Muscle layer of colon (tissue), 2 donors: ENCODE measurements around the gene TMEM259.

Experiments
- H3K27ac ChIP-seq: one replicate; pipeline ENCODE4 v1.7.0; 2013; ENCODE audit warnings: low read depth, mild to moderate bottlenecking, low read length, moderate library complexity
- H3K27me3 ChIP-seq, 2 donors: one replicate each; pipeline ENCODE4 v1.7.0; 2013; ENCODE audit warnings: low read length in 2 of 2, mild to moderate bottlenecking in 2 of 2; ENCODE audit not compliant: insufficient read depth in 2 of 2, control insufficient read depth in 1 of 2
- H3K36me3 ChIP-seq: one replicate; pipeline ENCODE4 v1.7.0; 2013; ENCODE audit warnings: mild to moderate bottlenecking, low read length; ENCODE audit not compliant: insufficient read depth
- H3K4me1 ChIP-seq: one replicate; pipeline ENCODE4 v1.7.0; 2013; ENCODE audit warnings: mild to moderate bottlenecking, low read length; ENCODE audit not compliant: insufficient read depth
- H3K4me3 ChIP-seq, 2 donors: one replicate each; pipeline ENCODE4 v1.7.0; 2013; ENCODE audit warnings: low read length in 2 of 2, low read depth in 1 of 2, mild to moderate bottlenecking in 1 of 2, moderate library complexity in 1 of 2
- H3K9ac ChIP-seq: one replicate; pipeline ENCODE4 v1.7.0; 2013; ENCODE audit warnings: low read length
- H3K9me3 ChIP-seq: one replicate; pipeline ENCODE4 v1.7.0; 2013; ENCODE audit warnings: mild to moderate bottlenecking, low read length
- donor health status: abdominal sarcoma.
- donor health status: Adenocarcinoma of cecum.

Gene TMEM259

DNA sequence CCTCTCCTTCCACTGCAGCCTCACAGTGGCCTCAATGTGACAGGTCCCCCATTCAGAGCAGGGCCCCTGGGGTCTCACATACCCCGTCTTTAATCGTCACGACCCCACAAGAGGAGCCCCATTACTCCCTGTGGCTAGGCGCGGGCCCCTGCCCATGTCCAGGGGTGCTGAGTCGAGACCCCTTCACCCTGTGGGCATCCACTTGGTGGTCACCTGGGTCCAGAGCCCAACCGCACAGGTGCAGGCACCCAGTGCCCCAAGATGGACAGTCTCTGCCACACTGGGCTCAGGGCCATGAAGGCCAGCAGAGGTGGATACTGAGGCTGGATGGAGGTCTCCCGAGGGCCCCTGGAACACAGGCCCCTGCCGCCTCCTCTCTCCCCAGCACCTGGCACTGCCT is 3.0 kb downstream of the TMEM259 start:
- H3K4me1 ChIP-seq, result peaks cover 43% of the 10 kb centered on the region
- H3K9ac ChIP-seq, result no peak overlapping the region
- no peaks in the 10 kb centered on the region for H3K9me3 ChIP-seq
- H3K36me3 ChIP-seq, result peaks cover 9% of the 10 kb centered on the region
- no peak overlapping the region for H3K27ac ChIP-seq
- no peaks in the 10 kb centered on the region for H3K27me3 ChIP-seq
- H3K4me3 ChIP-seq, result peak overlapping the region in 1 of 2 donors; percentile 27

DNA sequence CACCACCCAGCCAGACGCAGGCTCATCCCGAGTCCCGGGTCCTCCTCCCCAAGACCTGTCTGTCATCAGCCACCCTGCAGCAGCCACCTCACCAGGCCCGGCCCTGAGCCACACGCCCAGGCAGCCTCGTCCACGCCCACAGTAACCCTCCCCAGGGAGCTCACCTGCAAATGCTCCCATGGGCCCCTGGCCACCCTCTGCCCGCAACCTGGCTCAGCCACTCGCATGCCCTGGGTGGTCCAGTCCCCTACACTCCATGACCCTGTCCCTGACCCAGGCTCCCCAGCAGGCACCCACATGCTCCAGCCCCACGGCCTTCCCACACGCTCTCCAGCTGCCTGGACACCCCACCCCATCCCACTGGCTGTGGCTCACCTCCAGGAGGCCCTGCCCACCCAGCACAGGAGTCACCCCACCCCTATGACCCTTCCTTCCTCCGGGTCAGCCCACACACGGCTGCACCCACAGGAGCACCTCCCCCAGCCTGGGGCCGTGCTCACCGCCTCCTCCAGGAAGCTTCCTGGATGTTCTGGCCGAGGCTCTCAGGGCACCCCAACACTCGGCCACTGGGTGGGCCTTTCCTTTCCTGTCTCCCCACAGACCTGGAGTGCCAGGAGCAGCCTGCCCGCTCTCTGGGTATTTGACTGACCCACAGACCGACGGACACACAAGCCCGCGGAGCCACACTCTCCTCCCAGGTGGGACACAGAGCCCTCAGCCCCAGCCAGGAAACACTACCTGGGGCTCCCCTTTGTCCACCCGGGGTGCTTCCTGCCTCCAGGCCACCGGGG is 3.6 kb downstream of the TMEM259 start:
- Histone ChIP-seq H3K9me3 (no peaks in the 10 kb centered on the region), H3K27me3 (no peaks in the 10 kb centered on the region), H3K27ac (no peak overlapping the region), H3K4me1 (peaks cover 43% of the 10 kb centered on the region), H3K4me3 (peak overlapping the region in 1 of 2 donors; percentile 27), H3K9ac (no peak overlapping the region), H3K36me3 (peaks cover 10% of the 10 kb centered on the region)

DNA sequence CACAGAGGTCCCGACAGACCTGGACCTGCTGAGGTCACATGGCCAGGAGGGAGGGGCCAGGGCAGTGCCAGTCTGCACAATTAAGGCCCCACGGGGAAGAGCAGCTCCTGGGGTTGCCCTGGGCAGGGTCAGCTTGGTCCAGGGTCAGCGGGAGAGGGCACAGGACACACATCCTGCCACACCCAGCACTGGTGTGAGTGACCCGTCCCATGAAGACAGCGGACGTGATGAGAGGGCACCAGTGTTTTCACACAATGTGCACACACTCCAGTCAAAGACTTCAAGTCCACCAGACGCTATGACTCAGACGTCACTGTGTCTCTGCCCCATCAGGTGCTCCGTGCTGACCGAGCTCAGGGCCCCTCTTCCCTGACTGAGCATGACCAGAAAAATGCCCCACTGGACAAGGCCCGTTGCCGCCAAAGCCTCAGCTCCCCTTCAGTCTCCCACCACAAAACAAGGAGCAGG is 4.2 kb downstream of the TMEM259 start:
- Histone ChIP-seq H3K9ac (no peak overlapping the region), H3K36me3 (peaks cover 10% of the 10 kb centered on the region), H3K4me1 (peaks cover 43% of the 10 kb centered on the region), H3K27me3 (no peaks in the 10 kb centered on the region), H3K27ac (no peak overlapping the region), H3K4me3 (peak overlapping the region in 1 of 2 donors; percentile 27), H3K9me3 (no peaks in the 10 kb centered on the region)

DNA sequence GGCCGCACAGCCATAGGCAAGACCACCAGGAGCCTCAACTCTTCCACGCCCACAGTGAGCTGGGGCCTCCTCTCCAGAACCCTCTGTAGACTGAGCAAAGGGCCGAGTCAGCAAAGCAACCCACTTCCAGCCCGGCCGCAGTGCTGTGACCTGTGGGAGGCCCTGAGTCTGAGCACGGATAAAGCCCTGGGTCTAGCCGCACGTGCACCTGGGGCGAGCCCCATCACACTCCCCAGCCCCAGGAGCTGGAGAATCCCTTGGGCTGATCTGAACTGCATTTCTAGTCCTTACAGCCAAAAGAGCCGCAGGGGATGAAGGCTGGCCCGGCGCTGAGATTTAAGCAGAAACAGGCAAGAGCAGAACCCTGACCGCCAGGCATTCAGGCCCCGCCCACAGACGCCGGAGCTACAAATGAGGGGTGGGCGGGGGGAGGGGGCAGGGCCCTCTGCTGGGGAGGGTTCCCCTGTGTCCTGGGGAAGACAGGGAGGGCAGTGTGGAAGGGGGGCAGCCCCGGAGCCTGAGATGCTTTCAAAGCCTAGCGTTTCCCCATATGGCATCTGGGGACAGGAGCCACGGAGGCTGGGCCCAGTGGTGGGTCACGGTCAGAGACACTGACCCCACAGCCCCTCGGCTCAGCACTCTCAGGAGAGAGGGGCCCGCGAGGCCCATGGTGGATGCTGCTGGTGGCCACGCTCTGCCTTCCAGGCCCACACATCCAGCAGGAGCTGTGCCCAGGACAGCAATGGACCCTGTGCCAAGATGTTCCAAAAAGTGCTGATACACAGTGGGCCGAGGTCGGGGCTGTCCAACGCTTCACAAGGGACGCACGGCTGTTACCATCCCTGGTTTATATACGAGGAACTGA is 4.9 kb downstream of the TMEM259 start:
- no peak overlapping the region for H3K27ac ChIP-seq
- no peak overlapping the region for H3K9ac ChIP-seq
- H3K4me1 ChIP-seq, result peaks cover 43% of the 10 kb centered on the region
- peak overlapping the region in 1 of 2 donors; percentile 27 for H3K4me3 ChIP-seq
- no peaks in the 10 kb centered on the region for H3K9me3 ChIP-seq
- H3K36me3 ChIP-seq, result peaks cover 10% of the 10 kb centered on the region
- H3K27me3 ChIP-seq, result no peaks in the 10 kb centered on the region

DNA sequence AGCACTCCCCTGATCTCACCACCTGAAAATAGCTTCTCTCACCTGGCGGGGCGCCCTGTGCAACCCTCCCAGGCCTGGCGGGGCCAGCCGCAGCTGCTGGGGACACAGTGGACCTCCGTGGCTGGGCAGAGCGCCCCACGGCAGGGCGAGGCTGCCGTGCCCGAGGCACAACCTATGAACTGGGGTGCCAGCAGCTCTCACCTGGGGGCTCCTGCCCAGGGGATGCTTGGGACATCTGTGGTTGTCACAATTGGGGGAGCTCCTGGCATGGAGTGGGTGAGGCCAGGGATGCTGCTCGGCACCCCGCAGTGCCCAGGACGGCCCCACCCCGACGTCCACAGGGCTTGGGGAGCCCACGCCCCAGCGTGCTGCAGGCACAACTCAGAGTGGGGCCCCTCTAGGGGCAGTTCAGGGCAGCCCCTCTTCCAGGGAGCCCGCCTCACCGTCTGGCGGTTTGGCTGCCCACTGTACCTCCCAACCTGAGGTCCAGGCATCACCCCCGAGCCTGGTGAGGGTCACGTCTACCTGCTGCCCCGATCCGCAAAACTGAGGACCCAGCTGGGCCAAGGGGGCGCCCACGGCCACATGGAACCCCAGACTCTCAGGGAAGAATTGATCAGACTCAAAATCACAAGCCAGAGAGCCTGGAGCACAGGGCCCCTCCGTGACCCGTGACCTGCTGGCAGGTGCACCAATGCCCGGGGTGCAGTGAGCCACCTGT is 5.7 kb downstream of the TMEM259 start:
- Histone ChIP-seq H3K27ac (no peak overlapping the region), H3K36me3 (peaks cover 12% of the 10 kb centered on the region), H3K27me3 (no peaks in the 10 kb centered on the region), H3K4me1 (peaks cover 42% of the 10 kb centered on the region), H3K9me3 (no peaks in the 10 kb centered on the region), H3K9ac (no peak overlapping the region), H3K4me3 (no peak overlapping the region)

DNA sequence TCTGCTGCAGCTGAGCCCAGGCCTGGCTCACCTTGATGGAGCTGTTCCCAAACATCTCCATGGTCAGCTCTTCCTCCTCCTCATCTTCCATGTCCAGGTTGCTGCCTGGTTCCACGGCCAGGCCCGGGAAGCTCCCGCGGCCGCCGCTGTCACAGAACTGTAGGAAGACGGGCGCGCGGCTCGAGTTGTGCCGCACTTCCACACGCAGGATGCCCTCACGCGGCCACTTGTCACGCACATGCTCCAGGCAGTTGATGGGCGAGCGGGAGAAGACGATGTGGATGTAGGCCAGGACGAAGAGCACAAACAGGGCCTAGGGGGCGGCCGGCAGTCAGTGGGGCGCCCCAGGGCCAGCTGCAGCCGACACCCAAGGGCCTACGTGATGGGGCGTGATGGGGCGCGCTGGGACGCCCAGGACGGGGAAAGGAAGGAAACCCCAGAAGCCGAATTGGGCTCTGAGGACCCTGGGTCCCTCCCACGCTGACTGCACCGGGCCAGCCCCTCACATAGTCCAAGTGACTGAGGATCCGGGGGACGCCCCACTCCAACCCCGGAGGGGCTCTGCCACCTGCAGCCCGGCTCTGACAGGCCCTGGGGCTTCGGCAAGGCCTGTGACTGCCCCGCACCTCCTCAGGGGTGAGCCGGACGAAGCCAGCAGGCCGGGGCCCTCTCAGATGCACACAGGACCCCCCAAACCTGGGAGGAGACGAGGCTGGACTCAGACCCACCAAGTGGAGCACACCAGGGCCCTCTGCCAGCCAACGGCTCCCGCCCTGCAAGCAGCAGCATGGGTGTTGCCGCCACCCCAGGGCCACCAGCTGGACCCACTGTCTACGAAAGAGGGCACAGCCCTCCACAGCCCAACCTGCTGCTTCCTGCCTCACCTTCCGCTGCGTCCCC is 6.5 kb downstream of the TMEM259 start:
- H3K36me3 ChIP-seq, result peaks cover 18% of the 10 kb centered on the region
- H3K27ac ChIP-seq, result no peak overlapping the region
- peaks cover 34% of the 10 kb centered on the region for H3K4me1 ChIP-seq
- H3K4me3 ChIP-seq, result no peak overlapping the region
- no peaks in the 10 kb centered on the region for H3K9me3 ChIP-seq
- no peak overlapping the region for H3K9ac ChIP-seq
- no peaks in the 10 kb centered on the region for H3K27me3 ChIP-seq

DNA sequence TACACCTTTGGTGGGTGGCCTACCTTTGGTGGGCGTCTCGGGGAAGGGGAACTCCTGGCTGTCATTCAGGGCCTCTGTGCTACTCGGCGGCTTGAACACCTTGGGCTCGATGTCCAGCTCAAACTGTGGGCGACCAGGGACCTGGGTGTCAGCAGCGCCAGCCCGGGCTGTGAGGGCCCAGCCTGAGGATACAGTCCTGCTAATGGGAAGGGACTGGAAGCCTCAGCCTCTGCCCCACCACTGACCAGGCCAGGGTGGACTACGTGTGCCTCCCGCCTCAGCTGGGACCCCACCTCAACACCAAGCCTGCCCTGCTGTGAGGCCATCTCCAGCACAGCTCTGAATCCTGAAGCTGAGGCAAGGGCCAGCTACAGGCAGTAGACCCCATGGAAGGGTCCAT is 7.7 kb downstream of the TMEM259 start:
- Histone ChIP-seq H3K4me1 (peaks cover 22% of the 10 kb centered on the region), H3K36me3 (peaks cover 18% of the 10 kb centered on the region), H3K9ac (no peak overlapping the region)

DNA sequence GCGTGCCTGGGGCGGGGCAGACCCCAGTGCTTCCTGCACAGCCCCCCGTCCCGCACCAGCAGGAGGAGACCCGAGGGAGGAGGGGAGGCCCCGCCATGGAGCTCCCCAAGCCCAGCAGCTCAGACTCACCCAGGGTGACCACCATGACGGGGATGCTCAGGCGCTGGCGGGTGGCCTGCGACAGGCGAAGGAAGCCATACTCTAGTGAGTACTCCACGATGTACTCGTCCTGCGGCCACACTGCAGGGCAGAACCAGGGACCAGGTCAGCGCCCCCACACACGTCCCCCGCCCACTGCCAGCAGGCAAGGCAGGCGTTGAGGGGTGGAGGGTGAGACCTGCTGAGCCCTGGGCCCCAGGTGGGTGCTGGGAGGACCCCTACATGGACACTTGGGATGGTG is 8.6 kb downstream of the TMEM259 start:
- Histone ChIP-seq H3K4me1 (peaks cover 13% of the 10 kb centered on the region), H3K4me3 (no peak overlapping the region), H3K9me3 (no peaks in the 10 kb centered on the region), H3K27ac (no peak overlapping the region), H3K27me3 (no peaks in the 10 kb centered on the region), H3K36me3 (peaks cover 18% of the 10 kb centered on the region), H3K9ac (no peak overlapping the region)

More for the DNA sequence above, 7.7 kb downstream of the TMEM259 start:
- Histone ChIP-seq H3K4me3 (no peak overlapping the region), H3K9me3 (no peaks in the 10 kb centered on the region), H3K27ac (no peak overlapping the region), H3K27me3 (no peaks in the 10 kb centered on the region)

DNA sequence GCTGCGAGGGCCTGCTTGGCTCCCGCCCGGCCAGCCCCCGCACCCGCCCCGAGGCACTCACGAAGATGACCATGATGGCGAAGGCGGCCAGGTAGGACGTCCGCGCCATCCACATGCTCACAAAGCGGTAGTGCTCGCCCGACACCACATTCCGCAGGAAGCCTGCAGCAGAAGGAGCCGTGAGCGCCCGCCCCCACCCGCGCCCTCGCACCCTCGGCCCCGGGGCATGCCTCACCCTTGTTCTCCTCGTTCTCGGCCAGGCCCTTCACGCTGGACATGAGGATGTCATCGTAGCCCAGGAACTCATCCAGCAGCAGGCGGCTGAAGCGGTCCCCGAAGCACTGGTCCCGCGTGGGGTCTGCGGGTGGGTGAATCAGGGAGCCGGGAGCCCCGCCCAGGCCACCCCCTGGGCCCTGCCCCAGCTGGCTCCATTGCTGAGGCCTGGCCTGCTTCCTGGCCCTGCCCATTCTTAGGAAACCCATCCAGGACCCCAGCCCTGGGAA is 9.0 kb downstream of the TMEM259 start:
- Histone ChIP-seq H3K27ac (no peak overlapping the region), H3K4me3 (no peak overlapping the region), H3K36me3 (peaks cover 18% of the 10 kb centered on the region), H3K9ac (no peak overlapping the region), H3K27me3 (no peaks in the 10 kb centered on the region), H3K9me3 (no peaks in the 10 kb centered on the region), H3K4me1 (peaks cover 9% of the 10 kb centered on the region)

DNA sequence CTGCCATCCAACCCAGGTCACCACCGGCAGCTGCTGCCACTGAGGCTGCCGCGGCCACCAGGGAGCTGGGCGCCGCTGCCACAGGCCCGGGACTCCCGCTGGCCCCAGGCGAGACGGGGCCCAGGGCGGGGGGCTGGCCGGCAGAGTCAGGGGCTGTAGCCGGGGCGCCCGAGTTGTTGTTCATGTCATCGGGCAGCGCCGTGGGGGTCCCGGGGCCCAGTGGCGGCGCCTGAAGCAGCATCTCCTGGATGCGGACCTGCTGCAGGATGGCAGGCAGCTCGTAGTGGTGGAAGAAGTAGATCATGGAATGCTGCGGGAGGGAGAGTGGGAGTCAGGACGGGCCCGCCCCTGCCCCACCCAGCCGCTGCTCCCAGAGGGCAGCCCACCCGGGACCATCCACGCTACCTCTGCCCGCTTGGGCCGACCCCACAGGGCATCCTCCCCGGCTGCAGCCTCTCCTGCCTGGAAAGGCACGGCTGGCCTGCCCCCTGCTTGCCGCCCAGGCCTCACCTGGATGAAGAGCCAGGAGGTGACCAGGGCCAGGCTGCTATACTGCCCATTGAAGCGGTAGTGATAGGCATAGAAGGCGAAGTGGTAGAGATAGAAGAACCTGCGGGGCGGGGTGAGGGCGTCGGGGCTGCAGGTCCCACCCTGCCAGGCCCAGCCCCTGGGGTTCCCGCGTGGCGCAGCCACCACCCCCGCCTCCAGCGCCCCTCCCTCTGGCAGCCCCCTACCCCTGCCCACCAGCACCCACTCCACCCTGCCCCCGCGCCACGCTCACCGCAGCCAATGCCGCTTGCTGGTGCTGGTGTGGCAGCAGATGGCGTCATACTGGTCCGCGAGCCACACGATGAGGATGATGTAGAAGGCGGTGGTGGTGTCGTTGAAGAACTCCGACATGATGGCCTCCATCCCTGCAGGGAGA is 10.1 kb downstream of the TMEM259 start:
- no peak overlapping the region for H3K4me3 ChIP-seq
- H3K9ac ChIP-seq, result no peak overlapping the region
- no peaks in the 10 kb centered on the region for H3K4me1 ChIP-seq
- peaks cover 18% of the 10 kb centered on the region for H3K36me3 ChIP-seq
- H3K27ac ChIP-seq, result no peak overlapping the region
- H3K27me3 ChIP-seq, result no peaks in the 10 kb centered on the region
- H3K9me3 ChIP-seq, result no peaks in the 10 kb centered on the region
